IPS DF 4.7 (cell line): Measurements from ENCODE around the gene ARSJ.

Source experiments
- DNase-seq: peaks from one replicate; pipeline ENCODE4 v3.0.0-alpha.2; 2013; ENCODE audit warnings: low spot score; ENCODE audit errors: extremely low read depth

ARSJ gene

DNA sequence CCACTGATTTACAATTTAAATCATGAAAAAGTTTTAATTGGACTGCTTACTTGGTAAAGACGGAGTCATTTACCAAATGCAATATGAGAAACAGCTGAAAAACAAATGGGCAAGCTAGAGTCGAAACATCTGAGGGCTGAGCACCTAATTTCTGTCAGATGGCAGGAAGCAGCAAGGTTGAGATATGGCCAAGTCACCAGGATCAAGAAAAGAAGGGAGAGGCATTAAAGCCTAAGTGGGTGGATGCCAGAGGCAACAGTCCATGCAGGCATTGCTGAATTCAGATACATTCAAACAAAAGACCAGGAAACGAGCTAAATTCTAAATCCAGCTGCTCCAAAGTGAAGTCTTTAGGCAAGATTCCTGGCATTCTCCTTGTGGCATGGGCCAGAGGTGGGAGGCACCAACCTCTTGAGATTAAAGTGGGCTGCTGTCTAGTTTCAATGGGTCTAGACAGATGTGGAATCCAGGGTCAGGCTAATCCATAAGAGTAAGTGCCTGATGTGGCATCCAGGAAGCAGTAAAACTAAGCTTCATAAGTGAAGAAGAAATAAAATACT is 8.0 kb upstream of the ARSJ start:
- DNase-seq, result no peak

DNA sequence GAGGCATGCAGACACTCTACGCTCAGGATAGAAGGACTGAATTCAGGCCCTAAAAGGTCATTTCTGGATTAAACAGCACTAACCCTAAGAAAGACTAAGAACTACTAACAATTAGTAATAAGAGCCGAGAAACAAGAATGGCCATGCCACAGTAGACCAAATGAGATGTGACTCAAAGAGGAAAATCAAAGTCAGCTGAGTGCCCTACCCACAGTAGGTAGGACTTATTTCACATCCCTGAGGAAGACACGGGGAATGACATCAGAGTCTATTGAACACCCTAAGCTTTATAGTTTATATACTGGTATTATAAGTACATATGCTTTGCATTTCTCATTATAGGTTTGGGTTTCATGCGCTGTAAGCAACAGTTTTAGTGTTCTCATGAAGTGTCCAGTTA is 2.7 kb upstream of the ARSJ start:
- no peak for DNase-seq

DNA sequence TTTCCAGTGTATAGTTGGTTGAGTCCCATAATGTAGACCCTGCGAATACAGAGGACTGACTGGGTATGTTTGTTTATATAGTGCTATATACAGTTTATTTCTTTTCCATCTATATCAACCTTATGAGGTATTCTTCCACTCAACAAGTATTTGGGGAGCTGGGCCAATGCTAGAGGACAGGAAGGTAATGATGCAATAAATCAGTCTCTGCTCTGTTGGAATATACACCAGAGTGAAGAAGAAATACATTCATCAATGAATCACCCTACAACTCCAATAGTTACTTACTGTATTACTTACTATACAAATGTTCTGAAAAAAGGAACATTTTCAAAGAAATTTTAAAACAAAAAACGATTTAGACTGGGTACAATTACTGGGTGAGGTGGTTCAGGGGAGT is 2.1 kb upstream of the ARSJ start:
- no peak for DNase-seq

DNA sequence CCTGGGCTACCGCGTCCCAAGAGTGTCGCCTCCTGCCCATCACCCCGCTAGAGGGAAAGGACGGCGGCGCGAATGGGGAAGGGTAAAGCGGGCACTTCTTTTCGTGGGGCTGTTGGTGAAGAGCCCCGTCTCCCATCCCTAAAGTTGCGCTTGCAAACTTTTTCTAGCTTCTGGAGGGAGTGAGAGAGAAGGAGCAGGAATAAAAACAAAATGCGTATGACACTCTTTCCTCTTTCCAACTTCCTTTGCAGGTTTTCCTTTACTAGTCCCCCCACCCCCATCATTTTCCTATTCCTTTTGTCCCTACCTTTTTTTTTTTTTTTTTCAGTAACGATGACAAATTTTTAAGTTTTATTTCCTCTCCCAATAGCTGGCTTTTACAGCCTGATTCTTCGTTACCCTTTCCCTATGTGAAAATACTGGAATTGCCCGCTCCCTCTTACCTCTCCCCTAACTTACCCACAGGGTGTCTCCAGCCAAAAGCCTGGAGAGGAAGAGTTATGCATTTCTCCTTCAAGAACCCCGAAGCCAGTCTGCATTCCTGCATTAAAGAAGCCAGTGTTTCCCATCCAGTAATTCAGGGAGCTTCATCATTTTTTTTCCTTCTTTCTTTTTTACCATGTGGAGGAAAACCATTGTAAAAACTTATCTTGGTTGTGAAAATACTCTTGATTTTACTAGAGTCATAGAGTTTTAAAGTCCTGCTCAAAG is 613 bp upstream of the ARSJ start:
- DNase-seq, result no peak

DNA sequence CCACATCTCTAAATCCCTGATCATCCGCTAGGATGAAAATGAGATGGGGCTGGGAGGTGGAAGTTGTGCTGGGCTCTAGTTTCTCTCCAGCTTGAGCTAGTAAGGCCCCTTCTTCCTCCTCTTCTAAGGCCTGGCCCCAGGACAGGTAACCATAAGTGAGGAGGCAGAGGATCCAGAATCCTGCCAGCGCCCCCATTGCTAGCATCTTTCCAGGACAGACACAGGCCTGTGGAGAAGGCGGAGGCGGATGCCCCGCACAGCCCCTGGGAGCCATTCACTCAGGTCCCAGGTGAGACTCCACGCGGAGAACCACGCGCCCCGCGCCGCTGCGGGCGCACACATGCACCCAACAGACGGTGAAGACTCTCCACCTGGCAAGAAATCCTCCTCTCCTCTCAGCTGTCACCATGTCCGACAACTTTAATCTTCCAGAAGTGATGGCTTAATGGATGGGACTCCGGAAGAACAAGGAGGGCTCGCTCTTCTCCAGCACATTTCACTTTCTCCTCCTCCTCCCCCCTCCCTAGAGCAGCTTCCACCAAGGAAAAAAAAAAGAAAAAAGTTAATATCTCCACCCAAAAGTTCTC is 793 bp downstream of the ARSJ start:
- no peak for DNase-seq

DNA sequence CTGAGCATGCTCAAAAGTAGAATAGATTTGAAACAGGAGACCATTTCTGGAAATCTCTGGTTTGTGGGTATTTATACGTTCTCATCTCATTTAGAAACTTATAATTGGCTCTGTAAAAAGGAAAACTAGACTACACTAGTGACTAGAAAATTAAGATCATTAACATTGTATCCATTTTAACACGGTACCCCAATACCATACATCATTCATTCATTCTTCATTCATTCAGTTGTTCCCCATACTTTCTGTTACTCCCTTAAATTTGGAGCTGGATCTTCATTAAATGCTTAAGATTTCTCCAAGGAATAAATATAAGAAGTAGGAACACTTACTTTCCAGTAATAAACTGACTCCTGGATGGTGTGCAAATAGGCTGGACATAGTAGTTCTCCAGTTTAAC is 1.3 kb downstream of the ARSJ start:
- DNase-seq, result no peak

DNA sequence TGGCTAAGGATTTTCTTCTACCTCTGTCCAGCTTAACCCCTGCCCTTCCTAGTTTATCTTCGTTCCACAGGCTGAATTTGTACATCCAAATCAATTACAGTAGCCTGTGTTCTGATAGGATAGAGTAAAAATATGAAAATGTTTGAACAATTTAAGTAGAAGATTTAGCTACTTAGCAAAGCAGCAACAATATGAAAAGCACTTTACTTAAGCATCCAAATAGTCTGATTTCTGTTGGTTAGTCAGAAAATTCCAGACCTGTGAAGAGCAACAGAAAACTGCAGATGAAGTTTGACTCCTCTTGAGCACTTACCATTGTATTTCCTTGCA is 2.0 kb downstream of the ARSJ start:
- DNase-seq, result no peak

DNA sequence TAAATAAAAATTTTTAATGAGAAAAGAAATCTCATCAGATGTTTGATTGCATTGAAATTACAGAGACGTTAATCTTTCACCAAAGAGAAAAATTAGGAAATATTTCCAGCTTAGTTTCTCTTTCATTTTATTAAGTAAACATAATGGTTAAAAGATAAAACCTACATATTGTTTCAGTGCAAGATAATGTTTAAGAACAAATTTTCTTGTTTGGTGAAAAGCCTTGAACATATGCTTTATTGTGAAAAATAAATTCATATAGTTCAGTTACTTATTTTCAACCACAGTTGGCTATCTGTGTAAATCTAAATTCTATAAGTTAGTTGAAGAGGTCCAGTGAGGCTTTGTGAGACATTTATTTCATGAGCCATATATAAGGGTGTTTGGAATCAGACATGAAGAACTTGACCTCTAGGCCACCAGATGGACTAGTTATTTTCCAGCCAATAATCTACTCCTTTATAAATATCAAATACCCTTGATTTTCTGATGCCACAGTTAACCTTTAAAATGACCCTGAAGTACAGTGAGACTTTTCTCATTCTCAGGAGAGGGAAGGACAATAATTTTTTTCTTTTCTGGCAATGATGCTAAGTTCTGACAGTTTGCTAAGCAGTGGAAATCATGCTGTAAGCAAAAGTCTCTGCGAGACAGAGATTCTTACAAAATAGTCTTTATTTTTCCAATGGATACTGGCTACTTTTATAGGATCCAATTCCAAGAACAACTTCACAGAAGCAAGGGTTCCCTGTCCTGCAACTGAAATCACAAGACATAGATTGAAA is 2.5 kb downstream of the ARSJ start:
- DNase-seq, result no peak

DNA sequence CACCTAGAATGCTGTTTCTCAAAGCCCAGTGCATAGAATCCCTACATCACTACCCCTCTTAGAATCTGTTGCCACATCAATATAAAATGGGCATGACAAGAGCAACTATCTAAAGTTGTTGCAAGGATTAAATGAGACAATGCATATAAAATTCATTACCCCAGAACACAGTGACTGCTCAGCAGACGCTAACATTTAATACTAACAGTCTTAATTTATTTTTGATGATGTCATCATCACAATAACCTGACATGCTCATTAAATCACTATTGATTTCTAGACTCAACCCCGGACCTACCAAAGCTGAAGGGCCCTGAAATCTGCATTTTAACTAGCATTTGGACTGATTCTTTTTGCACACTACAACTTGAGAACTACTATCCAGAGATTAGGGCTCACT is 3.9 kb downstream of the ARSJ start:
- no peak for DNase-seq

DNA sequence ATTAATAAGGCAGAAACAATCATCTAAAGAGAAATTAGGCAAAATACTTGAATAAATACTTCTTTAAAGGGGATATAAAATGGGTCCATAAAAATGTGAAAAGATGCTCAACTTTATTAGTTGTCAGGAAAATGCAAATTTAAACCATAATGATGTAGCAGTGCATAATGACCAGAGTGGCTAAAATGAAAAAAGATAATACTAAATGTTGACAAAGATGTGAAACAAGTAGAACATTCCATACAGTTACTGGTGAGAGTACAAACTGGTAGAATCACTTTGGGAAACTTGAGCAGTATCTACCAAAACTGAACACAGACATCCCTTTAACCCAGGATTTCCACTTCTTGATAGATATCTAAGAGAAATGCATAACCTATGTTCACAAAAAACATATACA is 5.0 kb downstream of the ARSJ start:
- DNase-seq, result no peak

DNA sequence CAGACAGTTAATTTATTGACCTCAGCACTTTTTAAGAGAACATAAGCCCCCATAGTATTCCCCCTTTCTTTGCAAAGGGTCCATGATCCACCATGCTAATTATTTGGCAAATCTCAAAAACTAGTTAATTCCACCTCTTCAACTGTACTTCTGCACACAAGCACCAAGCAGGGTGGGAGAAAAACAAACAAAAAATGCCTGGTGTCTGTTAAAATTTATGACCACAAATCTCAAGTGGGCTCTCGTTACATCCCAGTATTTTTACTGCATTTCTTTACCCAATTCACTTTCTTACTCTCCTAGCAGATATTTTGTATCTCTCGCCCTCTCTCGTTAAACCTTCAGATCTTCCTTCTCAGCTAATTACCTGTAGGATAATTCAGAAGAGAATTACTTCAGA is 6.1 kb downstream of the ARSJ start:
- DNase-seq, result no peak

DNA sequence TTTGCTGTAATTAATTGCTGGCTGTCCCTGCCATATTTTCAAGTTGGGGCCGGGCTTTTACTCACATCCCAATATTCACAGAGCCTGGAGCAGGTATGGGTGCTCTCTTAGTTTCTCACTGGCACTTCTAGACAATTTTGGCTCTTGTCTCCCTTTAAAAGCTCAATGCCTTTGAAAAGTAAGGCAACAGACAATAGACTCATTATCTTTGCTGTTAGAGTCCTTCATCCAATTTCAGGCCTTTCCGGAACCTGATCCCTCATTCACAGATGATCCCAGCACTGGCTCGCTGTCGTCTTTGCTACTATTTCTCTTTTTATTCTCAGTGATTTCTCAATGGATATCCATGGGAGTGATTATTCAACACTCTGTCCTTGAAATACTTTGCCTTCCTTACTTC is 6.7 kb downstream of the ARSJ start:
- no peak for DNase-seq

DNA sequence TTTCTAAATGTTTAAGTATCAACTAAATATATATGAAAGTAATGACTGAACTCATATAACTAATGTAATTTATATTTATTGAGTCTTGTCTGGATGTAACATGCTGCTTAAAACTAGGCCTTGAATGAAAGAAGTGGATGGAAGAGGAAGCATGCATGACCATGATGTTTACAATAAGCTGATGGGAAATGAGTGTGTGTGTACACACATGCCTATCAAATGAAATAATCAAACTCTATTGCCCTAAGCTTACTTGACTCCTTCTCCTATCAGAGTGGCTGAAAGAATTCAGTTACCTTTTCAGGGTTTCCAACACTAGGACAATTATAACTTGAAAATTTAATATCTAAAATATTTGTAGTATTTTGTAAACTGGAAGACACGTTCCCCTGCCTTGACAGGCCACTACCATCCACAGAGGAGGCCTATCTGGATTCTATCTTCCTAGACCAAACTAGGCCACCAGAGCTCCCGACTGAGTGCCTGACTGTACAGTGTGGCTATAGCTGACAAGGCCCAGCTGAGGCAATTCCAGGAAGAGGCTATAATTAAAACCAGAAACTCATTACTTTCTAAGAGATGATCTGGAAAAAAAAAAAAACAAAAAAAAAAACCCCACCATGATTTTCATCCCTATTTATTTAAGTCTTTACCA is 7.6 kb downstream of the ARSJ start:
- DNase-seq, result no peak

DNA sequence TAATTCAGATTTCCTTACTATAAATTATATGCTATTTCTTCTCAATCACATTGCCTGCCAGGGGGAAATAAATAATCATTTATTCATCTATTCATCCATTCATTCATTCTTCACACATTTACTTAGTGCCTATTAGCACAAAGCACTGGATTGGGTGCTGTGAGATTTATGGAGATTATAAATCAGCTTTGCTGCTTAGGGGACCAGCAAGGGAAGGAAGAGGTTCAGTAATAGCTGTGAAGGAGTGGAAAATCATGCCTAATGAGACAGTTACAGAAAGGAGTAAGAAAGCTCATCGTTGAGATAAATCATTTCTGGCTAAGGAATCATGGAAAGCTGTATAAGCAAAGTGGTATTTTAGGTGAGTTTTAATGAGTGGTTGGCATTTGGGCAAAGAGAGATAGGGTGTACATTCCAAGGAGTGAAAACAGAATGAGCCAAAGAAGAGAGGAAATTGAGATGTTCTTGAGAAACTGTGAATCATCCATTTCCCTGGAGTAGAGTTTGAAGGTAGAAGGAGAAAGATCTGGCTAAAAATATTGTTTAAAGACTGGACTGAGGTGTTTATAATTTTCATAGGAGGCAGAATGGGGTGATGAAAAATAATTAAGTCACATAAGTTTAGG is 9.6 kb downstream of the ARSJ start:
- no peak for DNase-seq

DNA sequence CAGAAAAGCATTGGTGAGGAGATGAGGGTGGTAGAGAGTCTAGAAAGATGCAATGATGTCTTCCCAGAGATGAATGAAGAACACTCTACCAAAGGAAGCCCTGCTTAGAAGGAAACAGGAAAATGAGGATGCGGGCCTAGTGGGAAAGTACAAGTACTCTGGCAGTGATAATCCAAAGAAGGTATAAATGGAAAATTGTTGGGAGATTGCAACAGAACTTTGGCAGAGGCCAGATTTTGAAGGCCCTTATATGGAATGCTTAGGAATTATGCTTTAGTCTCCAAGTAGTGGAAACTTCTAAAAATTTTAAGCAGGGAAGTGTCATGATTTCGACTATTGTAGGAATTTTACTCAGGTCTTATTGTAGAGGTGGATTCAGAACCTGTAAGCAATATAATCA is 11.0 kb downstream of the ARSJ start:
- DNase-seq, result no peak

DNA sequence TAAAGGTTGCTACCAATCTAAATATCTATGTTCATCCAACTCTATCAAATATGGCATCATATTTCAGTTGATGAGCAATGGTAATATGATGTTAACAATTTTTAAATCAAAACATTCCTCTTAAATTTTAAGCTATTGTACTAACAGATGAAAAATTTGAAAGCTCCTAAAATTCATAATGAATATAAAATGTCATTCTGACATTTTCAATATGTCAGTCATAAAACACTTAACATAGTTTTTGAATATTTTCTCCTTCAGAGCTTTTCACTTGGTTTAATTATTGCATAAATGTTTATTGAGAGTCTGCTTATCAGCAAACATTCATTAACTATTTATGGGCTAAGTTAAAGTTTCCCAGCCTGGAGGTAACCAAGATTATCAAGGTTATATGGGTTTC is 11.8 kb downstream of the ARSJ start:
- DNase-seq, result no peak

DNA sequence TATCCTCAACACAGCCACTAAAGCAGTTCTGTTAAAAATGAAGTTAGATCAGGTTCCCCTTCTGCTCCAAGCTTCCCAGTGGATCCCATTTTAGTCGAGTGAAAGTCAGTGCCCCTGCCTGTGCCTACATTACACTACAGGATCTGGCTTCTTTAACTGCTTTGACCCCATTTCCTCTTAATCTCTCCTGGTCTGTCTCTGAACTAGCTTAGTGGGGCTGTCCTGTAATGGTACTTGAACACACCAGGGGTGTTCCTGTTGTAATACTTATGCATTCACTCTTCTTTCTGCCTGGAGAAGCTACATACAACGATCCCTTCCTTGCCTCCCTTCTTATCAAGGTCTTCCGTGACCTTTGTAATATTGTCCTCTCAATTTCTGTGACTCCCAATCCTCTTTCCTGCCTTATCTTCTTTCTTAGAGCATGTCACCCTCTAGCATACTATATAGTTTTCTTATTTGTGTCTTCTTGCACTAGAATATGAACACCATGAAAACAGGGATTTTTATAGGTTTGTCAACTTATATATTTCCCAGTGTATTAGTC is 16.7 kb downstream of the ARSJ start:
- no peak for DNase-seq

DNA sequence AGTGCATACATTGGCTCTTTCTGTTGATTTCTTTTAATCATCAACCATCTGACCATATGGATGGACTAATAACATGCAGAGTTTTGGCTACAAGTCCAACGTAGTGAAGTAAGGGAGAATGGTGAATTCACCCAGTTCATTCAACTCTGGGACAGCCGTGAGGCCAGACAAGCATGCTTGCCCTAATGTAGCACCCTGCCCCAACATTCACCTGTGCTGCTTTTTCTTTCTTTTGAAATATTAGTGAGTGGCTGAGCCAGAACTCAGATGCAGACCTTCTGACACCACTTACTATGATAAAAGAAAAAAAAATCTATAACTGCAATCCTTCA is 17.5 kb downstream of the ARSJ start:
- no peak for DNase-seq

DNA sequence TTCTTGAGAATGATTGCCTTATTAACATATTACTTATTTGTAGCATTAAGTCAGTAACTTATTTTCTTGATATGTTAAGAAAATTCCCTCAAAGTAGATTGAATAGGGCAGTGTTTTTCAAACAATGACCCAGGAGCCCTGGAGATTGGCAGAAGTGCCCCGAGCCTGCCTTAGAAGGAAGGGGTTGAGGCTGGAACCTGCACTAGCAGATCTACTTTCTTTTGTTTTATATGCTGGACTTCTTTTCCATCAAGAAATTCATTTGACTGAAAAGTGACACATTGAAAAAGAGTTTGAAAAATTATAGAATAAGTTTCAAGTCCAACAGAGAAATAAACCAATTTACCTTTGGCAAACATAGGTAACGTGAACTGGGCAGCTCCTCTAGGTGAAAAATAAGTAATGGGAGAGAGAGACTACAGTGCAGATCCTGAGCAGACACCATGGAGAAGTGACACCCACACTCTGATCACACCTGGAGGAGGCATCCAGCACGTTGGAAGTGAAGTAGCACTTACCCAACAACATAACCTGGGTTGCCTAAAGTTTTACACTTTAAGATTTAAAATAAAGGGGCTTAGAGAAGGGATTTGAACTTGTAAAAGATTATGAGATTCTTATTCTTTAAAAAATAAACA is 18.6 kb downstream of the ARSJ start:
- DNase-seq, result no peak

DNA sequence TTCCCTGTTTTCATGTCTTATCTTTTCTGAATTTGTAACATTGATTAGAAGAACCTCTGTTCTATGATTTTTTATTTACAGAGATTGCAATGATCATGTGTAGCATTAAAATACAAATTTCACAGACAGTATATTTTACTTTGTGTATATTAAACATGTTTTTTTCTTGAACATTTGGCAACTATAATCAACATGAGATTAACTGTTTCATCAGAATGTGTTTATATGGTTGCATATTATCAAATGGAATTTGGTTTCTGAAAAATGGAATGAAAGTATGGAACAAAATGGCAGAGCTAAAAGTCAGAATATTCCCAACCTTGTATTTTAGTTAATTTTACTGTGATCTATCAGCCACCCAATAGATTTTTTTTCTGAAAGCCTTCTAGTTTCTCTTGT is 19.9 kb downstream of the ARSJ start:
- DNase-seq, result no peak
